K562 (cell line): ENCODE measurements around the gene LMBR1. TPM values are rescaled to one million over a fixed set of nuclear protein-coding genes. Genes with fewer than 3 reads are reported as not detected.

Source experiments
- CBFA2T3 ChIP-seq: fragments of 450-650 bp; IDR thresholded peaks from 2 replicates; pipeline ENCODE4 v1.6.1; 2017
- CREM ChIP-seq: IDR thresholded peaks from 2 replicates; pipeline ENCODE4 v1.6.1; 2014; ENCODE audit warnings: antibody characterized with exemption, low read depth
- GABPB1 ChIP-seq: sonication (generic); formaldehyde crosslinking; IDR thresholded peaks from 2 replicates; pipeline ENCODE4 v1.8.0; 2022; ENCODE audit warnings: mild to moderate bottlenecking, missing genetic modification reagents
- HDAC1 ChIP-seq, 2 experiments: fragments of 450-650 bp; IDR thresholded peaks; 2 replicates each; pipeline ENCODE4 v1.6.1; 2016 to 2017; ENCODE audit warnings: inconsistent platforms in 1 of 2, mild to moderate bottlenecking in 1 of 2, moderate library complexity in 1 of 2
- HNRNPH1 ChIP-seq: fragments of 200-400 bp; formaldehyde crosslinking; optimal IDR thresholded peaks from 2 replicates; pipeline ENCODE3; 2017; ENCODE audit warnings: low read depth, mild to moderate bottlenecking, low read length, moderate library complexity
- KLF16 ChIP-seq: IDR thresholded peaks from 2 replicates; pipeline ENCODE4 v1.6.1; 2016; ENCODE audit warnings: antibody characterized with exemption
- KLF6 ChIP-seq: fragments of 250-450 bp; sonication (Bioruptor Pico); IDR thresholded peaks from 2 replicates; pipeline ENCODE4 v1.4.0; 2020; ENCODE audit warnings: mild to moderate bottlenecking, moderate library complexity, borderline replicate concordance
- L3MBTL2 ChIP-seq: fragments of 450-650 bp; IDR thresholded peaks from 2 replicates; pipeline ENCODE4 v1.6.1; 2016; ENCODE audit warnings: mild to moderate bottlenecking, moderate library complexity
- MAZ ChIP-seq, 2 experiments: fragments of 450-650 bp in 1 of 2; sonication (generic) in 1 of 2; formaldehyde crosslinking; IDR thresholded peaks in 1 of 2; conservative IDR thresholded peaks in 1 of 2; 2 replicates each; pipeline versions ENCODE4 v1.4.0 to v1.5.0; 2020; ENCODE audit warnings: mild to moderate bottlenecking in 1 of 2, missing genetic modification reagents in 1 of 2
- POLR2G ChIP-seq: fragments of 200-400 bp; formaldehyde crosslinking; IDR thresholded peaks from 2 replicates; pipeline ENCODE4 v1.6.1; 2017; ENCODE audit warnings: low read depth, mild to moderate bottlenecking, antibody characterized with exemption, low read length, moderate library complexity
- RB1 ChIP-seq: fragments of 450-650 bp; IDR thresholded peaks from 2 replicates; pipeline ENCODE4 v1.6.1; 2017; ENCODE audit warnings: low read depth, mild to moderate bottlenecking
- REST ChIP-seq, 2 experiments: fragments of 450-650 bp; formaldehyde crosslinking in 1 of 2; IDR thresholded peaks; 2 replicates each; pipeline versions ENCODE4 v1.4.0 to v1.6.1; 2014 to 2020; ENCODE audit warnings: mild to moderate bottlenecking in 2 of 2, borderline replicate concordance in 1 of 2, low read depth in 1 of 2
- ZC3H8 ChIP-seq: fragments of 450-650 bp; IDR thresholded peaks from 2 replicates; pipeline ENCODE4 v1.6.1; 2017
- polyA plus RNA-seq, 8 experiments: library from polyadenylated mRNA; depleted of rRNA in 4 of 8; stranded (reverse) in 5 of 8; unstranded in 3 of 8; fragments of >200 nt; fragmentation: Nextera tagmentation in 2 of 8; fragmentation: Illumina TruSeq in 1 of 8; extraction: Ambion mirVana in 2 of 8; extraction: Trizol in 1 of 8; gene quantifications; 2 replicates each; pipeline versions ENCODE4 v1.2.1 to v1.2.3, GENCODE V29; 2011 to 2014; ENCODE audit warnings: inconsistent platforms in 1 of 8, missing spikeins in 1 of 8
- total RNA-seq, 7 experiments: library from RNA; depleted of rRNA in 6 of 7; stranded (reverse); fragments of >200 nt in 6 of 7; fragmentation: Illumina TruSeq in 2 of 7; extraction: Trizol in 2 of 7; gene quantifications; 2 replicates each; pipeline versions ENCODE4 v1.2.1 to v1.2.3, GENCODE V29; 2011 to 2021; ENCODE audit warnings: low replicate concordance in 1 of 7
- TF ChIP-seq, protein P1 (sequence below): sonication (generic); formaldehyde crosslinking; IDR thresholded peaks from 2 replicates; pipeline ENCODE4 v1.5.0; 2020; ENCODE audit warnings: missing genetic modification reagents
- TF ChIP-seq, protein P2 (sequence below): sonication (generic); formaldehyde crosslinking; IDR thresholded peaks from 2 replicates; pipeline ENCODE4 v1.9.0; 2022; ENCODE audit warnings: mild to moderate bottlenecking, missing genetic modification reagents
- TF ChIP-seq, protein P3 (sequence below): sonication (generic); formaldehyde crosslinking; IDR thresholded peaks from 2 replicates; pipeline ENCODE4 v1.8.0; 2022; ENCODE audit warnings: missing genetic modification reagents, mild to moderate bottlenecking, moderate library complexity, borderline replicate concordance
- TF ChIP-seq, protein P4 (sequence below): sonication (generic); formaldehyde crosslinking; IDR thresholded peaks from 2 replicates; pipeline ENCODE4 v1.8.1; 2022; ENCODE audit warnings: missing genetic modification reagents

Gene LMBR1
- total and polyA plus RNA-seq, 9 of the 15 experiments (the other 6 are each of a cell fraction or from before 2014, with no cell fraction given) = 7.7 to 90.0 (median 59.9) TPM

GRCh38 chr7:156650042-156650441, 242.9 kb downstream of the LMBR1 start (continued):
- TF ChIP-seq, protein P1, sequence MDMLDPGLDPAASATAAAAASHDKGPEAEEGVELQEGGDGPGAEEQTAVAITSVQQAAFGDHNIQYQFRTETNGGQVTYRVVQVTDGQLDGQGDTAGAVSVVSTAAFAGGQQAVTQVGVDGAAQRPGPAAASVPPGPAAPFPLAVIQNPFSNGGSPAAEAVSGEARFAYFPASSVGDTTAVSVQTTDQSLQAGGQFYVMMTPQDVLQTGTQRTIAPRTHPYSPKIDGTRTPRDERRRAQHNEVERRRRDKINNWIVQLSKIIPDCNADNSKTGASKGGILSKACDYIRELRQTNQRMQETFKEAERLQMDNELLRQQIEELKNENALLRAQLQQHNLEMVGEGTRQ (CRISPR knock-in tag) = peak; percentile 49; the same call in 1 of the 2 replicates
- TF ChIP-seq POLR2G (no peak), CBFA2T3 (no peak), KLF6 (no peak), REST (IDR thresholded peaks at IDR 0.05; ENCODE audit: borderline replicate concordance) (peak; percentile 73), REST (CRISPR knock-in tag; IDR thresholded peaks at IDR 0.05; ENCODE audit: low read depth) (no peak), HDAC1 (IDR thresholded peaks at IDR 0.05) (no peak), HNRNPH1 (no peak), ZC3H8 (no peak), CREM (peak; percentile 22; the same call in 1 of the 2 replicates), GABPB1 (peak; percentile 49; the same call in 1 of the 2 replicates), L3MBTL2 (0 out of 2 replicates have a peak, but pooled peaks have one; percentile 20), MAZ (CRISPR knock-in tag; conservative IDR thresholded peaks at IDR 0.05 in 1 of 2, IDR thresholded peaks at IDR 0.05 in 1 of 2) (0 out of 4 replicates have a peak, but pooled peaks of 1 of the 2 experiments have one; percentile 29), KLF16 (0 out of 2 replicates have a peak, but pooled peaks have one; percentile 52), RB1 (peak; percentile 52; the same call in 1 of the 2 replicates)
- TF ChIP-seq, protein P2, sequence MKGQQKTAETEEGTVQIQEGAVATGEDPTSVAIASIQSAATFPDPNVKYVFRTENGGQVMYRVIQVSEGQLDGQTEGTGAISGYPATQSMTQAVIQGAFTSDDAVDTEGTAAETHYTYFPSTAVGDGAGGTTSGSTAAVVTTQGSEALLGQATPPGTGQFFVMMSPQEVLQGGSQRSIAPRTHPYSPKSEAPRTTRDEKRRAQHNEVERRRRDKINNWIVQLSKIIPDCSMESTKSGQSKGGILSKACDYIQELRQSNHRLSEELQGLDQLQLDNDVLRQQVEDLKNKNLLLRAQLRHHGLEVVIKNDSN (CRISPR knock-in tag) = peak; percentile 58
- TF ChIP-seq, protein P3, sequence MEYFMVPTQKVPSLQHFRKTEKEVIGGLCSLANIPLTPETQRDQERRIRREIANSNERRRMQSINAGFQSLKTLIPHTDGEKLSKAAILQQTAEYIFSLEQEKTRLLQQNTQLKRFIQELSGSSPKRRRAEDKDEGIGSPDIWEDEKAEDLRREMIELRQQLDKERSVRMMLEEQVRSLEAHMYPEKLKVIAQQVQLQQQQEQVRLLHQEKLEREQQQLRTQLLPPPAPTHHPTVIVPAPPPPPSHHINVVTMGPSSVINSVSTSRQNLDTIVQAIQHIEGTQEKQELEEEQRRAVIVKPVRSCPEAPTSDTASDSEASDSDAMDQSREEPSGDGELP (CRISPR knock-in tag) = peak; percentile 22; the same call in 1 of the 2 replicates
- TF ChIP-seq, protein P4, sequence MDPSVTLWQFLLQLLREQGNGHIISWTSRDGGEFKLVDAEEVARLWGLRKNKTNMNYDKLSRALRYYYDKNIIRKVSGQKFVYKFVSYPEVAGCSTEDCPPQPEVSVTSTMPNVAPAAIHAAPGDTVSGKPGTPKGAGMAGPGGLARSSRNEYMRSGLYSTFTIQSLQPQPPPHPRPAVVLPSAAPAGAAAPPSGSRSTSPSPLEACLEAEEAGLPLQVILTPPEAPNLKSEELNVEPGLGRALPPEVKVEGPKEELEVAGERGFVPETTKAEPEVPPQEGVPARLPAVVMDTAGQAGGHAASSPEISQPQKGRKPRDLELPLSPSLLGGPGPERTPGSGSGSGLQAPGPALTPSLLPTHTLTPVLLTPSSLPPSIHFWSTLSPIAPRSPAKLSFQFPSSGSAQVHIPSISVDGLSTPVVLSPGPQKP = no peak
